Non-pigmented ciliary epithelial cell (primary cell): ENCODE measurements around the gene CHCHD6.

Source experiments
- DNase-seq: peaks from one replicate; pipeline ENCODE4 v3.0.0-alpha.2; 2010; ENCODE audit warnings: low read depth

The CHCHD6 gene

DNA sequence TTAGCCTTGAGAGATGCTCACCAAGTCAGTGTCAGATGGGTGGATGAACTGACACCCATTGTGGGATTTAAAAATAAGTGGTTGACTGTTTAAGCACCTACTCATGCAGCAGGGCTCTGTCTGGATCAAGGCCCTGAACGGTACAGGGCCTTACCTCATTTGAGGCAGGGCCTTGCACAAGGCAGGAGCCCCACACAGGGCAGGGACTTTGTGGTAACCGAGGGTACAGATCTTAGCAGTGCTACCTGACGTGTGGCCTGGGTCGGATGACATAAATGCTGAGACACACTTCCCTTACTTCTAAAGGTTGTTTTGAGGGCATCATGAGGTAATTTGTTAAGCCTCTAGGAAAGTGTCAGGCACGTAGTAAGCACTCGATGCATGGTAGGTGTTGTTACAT, 219.4 kb downstream of the CHCHD6 start:
- DNase-seq, result no peak

DNA sequence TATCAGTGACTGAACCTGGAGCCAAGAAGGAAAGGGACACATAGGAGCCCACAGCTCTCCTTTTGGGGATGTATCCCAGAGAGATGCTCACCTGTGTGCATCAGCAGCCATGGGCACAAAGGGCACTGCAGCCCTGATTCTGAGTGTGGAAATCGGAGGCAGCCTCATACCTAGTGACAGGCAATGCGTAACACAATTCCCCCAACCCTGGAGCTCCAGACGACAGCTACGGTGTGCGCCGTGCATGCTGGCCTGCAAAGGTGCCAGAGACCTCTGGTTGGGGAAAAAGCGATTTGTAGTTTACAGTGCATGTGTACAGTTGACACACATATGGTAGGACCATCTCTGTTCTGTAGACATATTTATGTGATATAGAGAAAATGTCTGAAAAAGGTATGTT, 219.9 kb downstream of the CHCHD6 start:
- no peak for DNase-seq

DNA sequence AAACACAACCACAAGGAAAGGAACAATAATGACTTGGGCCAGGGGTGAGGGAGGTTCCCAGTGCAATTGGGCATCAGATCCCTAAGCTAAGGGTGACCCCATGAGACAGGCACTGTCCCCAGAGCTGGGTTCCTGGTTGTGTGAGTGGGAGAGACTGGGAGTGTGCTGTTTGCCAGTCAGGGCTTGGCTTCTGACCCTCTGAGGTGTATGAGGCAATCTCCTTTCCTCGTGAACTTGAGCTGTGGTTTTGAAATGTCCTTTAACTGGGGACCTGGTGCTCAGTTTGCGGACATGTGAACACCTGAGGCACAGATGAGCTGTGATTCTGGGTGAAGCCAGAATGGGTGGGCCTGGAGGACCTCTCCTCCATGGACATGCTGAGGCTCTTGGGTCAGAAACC, 220.4 kb downstream of the CHCHD6 start:
- DNase-seq, result no peak

DNA sequence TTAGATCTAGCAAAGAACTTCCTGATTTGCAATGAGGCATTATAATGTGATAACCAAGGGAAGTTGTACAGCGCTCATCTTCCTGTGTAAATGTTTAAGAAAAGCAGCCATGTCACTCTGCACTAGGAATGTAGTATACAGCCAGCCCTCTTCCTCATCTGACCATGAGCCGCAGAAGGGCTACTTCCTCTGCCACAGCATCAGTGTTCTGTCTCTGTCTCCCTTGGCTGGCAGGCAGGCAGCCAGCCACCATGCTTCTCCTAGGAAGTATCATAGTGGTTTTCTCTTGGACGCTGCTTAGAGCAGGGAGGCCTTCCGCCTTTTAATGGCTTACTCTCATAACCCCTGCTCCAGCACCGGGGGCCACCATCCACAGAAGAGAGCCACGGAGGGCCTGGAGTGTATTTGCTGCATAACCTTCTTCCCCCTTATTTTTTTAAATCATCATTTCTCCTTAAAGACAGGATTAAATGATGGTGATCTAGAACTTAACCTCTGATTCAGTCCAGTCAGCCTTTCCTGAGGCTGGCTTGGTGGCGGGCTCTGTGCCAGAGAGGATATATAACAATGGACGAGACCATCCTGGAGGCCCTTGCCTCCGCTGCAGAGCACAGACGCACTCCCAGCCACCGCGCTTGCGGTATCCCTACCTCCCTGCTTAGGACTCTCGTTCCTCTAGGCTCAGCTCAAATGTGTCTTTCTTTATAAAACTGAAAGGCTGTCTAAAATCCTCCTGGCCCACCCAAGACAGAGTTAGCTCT, 221.6 kb downstream of the CHCHD6 start:
- DNase-seq, result no peak

DNA sequence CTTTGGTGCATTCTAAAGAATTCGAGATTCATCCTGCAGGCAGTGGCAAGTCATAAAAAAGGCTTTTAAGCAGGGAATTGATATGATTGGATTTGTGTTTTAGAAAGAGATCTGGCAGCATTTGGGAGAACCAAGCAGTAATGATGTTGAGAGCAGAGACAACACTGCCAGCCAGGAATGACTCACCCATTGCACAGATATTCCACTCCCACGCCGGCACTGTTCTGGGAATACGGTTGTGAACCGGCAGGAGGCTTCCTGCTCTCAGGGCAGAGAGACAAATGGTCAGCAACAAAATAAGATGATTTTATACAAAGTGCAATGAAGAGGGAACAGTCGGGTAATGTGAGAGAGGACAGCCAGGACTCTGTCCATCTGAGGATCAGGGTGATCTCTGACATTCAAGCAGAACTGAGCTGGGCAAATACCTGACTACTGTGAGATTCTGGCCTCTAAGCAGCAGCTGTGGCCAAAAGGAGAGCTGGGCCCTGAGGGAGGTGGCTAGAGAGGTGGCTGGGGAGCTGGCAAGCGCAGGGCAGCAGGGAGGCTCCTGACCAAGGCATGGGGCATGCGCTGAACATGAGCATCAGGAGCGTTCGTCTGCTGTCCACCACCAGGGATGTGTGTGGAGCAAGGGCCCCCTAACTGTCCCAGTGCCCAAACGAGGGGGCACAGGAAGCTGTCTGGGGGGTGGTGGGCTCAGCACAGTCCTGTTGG, 222.8 kb downstream of the CHCHD6 start:
- DNase-seq, result peak; percentile 77

DNA sequence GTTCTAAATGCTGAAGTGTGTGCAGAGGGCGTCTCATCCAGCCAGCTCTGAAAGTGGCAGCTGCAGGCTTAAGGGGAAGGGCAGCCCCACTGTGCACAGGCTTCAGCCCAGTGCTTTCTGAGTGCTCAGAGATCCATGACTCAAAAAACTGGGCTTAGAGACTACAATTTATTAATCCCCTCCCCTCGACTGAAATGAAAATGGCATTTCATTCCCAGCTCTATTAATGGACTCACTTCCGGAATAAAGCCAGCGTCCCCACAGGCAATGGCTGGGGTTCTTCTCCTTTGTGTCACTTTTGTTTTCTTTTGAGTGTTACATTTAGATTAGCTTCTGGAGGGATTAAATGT, 223.3 kb downstream of the CHCHD6 start:
- no peak for DNase-seq

DNA sequence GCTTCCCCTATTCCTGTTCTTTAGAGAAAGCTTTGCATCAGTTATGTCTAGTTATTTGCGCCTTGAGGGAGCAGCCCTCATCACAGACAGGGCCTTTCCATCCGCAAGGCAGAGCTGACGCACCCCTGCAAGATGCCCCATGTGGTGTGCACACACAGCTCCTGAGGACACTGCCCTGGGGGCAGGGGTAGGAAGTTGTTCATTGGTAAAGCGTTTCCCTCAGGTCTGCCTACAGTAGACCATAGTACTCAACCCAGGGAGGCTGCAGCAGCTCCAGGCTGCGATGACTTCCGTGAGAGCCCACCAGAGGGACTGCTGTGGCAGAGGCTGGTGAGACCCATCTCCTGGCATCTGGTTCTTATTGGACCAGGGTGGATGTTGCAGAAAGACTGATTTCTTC, 223.8 kb downstream of the CHCHD6 start:
- DNase-seq, result no peak

DNA sequence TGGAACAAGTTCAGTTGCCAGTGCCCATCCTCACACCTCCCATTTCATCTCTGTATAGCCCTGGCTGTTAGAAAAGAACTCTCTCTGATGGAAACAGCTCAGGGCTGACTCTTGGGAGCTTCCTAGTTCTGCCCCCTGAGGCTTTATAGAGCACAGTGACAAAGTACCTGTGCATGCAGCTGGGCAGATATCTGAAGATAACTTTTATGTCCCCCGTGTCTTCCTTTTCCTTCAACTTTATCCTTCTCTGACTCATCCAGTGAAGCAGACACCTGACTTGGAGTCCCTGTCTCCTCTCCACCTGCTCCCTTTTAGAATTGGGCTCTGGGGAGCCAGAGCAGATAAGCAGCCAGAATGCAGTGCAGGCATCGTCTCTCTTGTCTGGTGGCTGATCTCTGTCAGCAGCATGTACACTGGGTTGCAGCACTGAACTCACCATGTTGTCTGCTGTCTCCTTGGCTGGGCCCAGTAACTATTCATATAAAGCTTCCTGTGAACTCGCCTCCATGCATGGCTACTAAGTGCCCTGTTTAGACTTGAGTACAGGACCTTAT, 225.0 kb downstream of the CHCHD6 start:
- DNase-seq, result no peak

DNA sequence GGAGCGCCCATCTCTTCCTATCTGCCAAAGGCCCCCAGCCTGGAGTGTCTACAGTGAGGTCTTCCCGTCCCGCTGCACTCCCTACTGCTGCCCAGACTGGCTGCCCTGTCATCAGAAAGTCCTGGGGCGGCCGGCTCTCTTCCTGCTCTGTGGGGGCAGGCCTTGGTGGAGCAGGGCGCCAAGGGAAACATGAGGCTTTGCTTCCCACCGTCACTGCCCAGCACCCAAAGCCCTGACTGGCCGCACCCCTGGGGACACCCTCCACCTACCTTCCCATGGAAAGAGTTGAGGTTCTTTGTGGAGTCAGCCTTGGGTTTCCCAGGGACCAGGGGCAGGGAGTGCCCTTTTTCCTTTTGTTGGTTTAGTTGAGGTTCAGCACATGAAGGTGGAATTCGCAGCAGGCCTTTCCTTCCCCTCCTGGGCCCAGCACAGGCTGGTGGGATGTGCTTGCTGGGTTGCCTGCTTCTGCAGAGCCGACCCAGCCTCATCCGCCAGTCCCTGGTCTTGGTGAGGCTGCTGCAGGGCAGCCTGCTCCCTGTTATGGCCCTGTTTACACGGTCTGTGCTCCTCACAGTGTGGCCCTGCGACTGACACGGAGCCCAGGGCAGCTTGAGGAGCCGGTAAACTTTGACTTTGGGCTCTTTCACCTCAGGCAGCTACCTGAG, 227.0 kb downstream of the CHCHD6 start:
- no peak for DNase-seq

DNA sequence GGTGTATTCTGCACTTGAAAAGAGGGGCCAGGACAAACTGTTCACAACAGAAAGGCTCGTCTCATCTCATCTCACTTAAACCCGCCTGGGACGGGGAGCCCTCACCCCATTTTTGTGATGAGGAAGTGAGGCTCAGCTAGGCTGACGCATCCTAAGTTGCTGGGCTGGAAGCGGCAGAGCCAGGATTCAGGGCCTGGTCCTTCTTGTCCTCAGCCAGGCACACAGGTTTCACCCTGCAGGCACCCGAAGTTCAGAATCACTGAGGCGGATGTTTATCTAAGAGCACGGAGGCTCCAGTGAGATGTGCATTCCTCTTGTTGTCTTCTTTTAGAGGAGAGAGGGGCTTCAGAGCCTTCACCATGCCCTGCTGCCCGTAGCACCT, 227.8 kb downstream of the CHCHD6 start:
- no peak for DNase-seq

DNA sequence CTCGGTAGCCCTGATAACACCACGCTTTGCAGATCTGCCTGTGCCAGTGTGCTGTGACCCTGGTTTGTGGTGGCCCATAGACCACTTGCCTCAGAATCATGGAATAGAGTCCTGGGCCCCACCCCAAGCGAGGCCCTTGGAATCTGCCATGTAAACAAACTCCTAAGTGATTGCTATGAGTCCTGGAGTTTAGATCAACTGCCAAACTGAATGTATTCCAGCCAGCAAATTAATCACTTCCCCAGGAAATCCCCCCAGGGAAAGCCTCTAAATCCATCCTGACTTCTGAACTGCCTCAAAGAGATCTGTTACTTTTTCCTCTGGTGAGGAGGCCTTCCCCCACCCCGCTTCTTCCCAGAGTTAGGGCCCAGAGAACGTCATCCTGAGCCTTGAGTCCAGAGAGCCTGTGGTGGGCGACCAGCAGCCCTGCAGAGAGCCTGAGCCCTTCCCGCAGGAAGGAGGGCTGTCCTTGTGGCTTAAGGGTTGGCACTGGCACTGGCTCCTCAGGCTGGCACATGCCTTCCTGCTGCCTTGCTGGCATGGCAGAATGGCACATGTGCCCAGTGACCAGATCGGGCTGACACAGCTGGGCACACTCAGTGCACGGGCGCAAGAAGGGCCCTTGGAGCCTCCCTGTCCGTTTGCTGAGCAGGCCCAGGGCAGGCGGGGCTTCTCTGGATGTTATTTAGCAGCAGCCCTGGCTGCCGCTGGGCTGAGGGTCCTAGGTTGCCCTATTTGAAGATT, 228.3 kb downstream of the CHCHD6 start:
- DNase-seq, result no peak

DNA sequence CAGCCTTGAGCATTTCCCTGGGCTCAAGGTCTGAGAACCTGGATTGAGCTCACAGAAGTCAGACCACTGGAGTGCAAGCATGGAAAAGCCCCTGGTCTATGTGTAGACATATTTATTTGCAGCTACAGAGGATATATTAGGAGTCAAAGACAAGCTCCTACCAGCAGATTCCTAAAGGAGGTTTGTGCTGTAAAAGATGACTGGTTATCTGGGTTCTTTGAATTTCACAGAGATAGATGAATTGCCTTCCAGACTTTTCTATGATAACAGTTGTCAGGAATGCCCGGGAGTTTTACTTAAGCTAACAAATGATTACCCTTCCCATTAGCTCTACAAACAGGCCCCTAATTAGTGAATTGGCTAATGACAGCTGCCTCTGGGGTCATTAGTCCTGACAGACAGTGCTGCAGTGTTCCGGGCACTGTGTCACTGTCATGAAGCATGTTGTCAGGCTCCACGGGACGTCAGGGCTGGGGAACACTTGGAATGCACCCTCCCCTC, 230.0 kb downstream of the CHCHD6 start:
- no peak for DNase-seq

DNA sequence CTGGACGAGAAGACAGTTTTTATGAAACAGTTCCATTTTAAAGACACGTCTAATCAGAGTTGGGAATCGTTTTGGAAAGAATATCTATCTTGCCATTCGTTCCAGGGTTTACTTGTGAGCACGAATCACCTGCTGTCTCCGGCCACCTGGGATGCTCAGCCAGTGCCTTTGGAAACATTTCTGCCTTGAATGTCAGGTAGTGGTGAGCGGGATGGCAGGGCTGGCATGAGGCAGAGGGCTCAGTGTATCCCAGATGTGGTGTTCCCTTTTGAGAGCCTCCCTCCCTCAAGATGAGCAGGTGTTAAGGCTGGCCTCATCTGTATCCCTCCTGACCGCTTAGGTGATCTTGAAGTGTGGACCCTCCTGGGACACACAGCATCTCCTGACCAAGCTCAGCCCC, 231.0 kb downstream of the CHCHD6 start:
- no peak for DNase-seq

DNA sequence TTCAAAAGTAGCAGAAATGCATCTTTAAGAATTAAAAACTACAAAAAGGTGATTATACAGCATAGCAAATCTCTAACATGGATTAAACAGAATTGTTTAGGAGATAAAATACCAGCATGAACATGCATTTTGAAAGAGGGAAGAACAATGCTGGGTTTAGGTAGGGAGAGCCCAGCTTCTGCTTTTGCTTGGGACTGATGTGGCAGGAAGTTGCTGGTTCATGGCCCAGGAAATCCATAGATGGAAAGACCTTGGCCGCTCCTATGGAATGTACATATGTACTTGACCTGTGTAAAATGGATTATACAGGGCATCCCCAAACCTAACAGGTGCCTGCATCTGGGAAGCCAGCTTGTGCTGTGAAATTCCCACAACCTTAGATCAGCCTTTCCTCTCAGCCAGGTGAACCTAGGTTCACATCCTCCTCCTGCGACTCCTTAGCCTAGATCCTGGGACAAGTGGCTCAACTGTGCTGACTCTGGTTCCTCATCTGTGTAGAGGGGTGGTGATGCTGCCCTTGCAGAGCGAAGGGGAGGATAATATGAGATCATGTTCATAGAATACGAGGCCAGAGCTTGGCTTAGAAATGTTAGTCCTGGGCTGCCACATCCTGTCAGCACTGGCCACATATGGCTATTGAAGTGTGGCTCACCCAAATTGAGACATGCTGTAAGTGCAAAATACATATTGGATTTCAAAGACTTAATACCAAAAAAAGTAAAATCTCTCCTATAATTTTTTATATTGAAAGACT, 231.9 kb downstream of the CHCHD6 start:
- no peak for DNase-seq

DNA sequence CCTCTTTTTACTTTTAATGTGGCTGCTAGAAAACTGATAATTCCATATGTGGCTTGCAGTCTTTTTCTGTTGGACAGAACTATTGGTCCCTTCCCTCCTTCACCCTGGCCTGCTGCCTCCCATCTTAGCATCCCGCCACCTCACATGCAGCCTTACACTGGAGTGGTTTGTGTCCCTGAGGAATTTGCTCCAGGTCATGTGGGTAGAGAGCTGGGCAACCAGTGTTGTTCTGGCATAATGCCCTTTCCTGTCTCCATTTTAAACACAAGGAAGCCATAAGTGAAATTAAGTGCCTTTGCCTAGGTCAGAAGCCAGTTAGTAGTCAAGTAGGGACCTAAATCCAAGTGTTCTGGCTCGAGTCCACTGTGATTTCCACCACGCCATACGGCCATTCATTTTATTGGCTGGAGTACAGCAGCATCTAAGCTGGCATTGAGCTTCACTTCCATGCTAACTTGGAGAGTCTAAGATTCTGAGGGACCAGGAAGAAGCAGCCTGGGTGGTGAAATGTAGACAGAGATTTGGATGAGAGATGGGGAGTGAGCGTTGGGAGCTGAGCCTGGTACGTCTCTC, 232.9 kb downstream of the CHCHD6 start:
- DNase-seq, result no peak

DNA sequence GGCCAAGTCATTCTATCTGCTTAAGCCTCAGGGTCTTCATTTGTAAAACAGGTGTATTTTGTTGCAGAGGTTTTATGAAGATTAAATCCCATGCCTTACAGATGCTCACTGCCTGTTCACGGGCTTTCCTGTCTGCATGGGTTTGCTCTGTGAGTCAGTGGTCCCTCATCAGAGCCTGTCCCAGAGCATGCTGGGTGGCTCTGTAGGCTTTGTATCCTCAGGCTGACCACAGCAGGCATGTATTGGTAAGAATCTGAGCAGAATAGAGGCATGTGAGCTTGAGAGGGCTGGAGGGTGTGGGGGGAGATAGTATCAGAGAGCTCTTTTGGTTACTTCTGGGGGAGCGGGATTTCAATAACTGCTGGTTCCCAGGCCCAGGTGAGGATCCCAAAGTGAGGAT, 233.5 kb downstream of the CHCHD6 start:
- DNase-seq, result no peak

DNA sequence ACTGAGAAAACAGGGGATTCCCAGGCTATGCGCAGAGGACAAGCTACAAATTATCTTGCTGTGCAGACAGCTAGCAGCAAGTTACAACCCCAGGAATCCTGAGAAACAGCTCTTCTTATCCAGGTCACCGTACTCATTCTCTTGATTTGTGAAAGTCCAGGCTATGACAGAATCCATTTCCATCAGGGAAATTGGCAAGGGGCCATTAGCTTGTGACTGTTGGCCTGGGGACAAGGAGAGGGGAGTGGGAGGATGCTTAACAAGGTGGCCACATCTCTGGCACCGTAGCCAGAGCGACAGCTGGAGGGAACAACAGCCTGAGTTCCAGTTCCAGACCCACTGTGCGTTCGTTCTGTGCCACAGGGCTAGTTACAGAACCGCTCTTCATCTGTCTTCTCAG, 233.9 kb downstream of the CHCHD6 start:
- DNase-seq, result no peak

DNA sequence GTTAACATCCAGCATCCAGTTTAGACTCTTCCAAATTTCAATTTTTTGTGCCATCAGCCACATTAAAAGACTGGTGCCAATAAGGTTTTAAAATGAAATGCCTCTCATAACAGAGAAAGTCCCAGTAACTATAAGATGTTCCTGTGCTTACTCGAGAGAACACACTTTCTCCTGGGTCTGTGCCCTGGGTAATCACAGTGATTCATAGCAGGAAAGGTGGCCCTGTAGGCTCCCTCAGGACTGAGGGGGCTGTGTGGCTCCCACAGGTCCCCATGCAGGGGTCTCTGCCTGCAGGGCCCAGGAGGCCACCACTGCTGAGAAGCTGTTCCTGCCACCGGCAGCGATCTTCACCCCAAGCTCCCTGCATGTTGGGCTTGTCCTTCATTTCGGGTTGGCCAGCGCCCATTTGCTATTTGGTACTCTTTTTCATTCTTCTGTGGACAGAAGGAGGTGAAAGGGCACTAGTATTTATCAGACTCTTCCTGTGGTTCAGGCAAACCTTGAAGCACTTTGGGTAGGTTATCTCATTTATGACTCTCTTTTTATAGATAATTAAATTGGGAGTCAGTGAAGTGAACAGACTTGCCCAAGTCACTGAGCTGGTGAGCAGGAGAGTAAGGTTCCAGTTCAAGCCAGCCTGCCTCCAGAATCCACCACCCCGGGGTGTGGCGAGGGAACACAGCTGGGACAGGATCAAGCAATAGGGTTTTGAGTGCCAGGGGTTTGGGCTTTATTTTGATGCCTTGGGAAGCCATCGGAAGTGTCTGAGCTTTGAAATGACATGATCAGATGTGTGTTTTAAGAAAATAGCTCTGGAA, 234.7 kb downstream of the CHCHD6 start:
- no peak for DNase-seq

DNA sequence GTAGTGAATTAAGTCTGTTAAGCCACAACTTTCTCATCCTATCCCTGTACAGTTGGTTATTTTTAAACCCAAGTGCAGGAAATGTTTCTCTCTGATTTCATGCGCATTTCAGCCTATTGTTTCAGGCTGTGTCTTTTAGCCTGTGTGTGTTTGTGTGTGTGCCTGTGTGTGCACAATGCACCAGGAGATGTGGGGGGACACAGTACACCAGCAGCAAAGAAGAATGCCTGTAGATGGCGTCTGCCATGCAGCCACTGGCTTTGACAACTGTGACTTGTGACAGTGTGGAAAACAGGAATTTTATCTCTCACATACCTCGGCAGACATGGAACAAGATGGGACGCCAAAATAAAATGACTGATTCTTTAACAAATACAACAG, 235.3 kb downstream of the CHCHD6 start:
- DNase-seq, result no peak

DNA sequence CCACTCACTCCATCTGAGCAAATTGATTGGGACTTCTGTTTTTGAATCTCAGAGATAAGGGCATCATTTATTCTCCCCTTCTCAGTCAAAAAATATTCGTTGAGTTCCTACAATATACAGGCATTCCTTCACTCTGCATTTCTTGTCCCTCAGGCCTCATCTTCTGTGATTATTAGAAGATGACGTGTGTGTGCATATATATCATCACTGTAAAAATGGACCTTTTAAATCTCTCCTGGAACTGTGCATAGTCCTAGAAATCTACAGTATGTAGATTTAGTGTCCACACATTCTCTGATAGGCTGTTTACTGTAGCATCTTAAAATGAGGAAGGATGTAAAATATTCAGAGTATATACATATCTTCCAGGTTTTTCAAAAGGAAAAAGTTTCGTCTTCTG, 235.7 kb downstream of the CHCHD6 start:
- no peak for DNase-seq
